ENCODE measurements around the gene CLEC18B.
"Not testable (repeated sequence)": the region's sequence is repeated elsewhere in the genome, so short reads cannot be mapped to it uniquely, and the experiment has no call there.

The CLEC18B gene

GRCh38 chr16:74404148-74404933 is 16.9 kb downstream of the CLEC18B start:
- DNase-seq, result not testable (repeated sequence)

- not testable (repeated sequence) for DNase-seq
These were observed 21.0 kb downstream of the CLEC18B start for GRCh38 chr16:74400238-74400637.

GRCh38 chr16:74398212-74398895 is 22.9 kb downstream of the CLEC18B start:
- DNase-seq, result not testable (repeated sequence)

GRCh38 chr16:74396521-74397017 is 24.7 kb downstream of the CLEC18B start:
- peak in 1 of 2 donors; percentile 10 for DNase-seq

GRCh38 chr16:74394604-74395003 is 26.7 kb downstream of the CLEC18B start:
- not testable (repeated sequence) for DNase-seq

GRCh38 chr16:74394131-74394530 is 27.1 kb downstream of the CLEC18B start:
- DNase-seq, result not testable (repeated sequence)

- not testable (repeated sequence) for DNase-seq
These were observed 29.7 kb downstream of the CLEC18B start for GRCh38 chr16:74391454-74392050.

- not testable (repeated sequence) for DNase-seq
These were observed 38.8 kb downstream of the CLEC18B start for GRCh38 chr16:74382339-74383034.

GRCh38 chr16:74373847-74374184 is 47.5 kb downstream of the CLEC18B start:
- DNase-seq, result not testable (repeated sequence)

- DNase-seq, result no peak
These were observed 48.1 kb downstream of the CLEC18B start for GRCh38 chr16:74372953-74373846.

GRCh38 chr16:74372369-74372768 is 48.9 kb downstream of the CLEC18B start:
- no peak for DNase-seq

- DNase-seq, result not testable (repeated sequence)
These were observed 50.7 kb downstream of the CLEC18B start for GRCh38 chr16:74370338-74371135.

GRCh38 chr16:74368002-74368911 is 53.0 kb downstream of the CLEC18B start:
- DNase-seq, result peak; percentile 81 to 95

- DNase-seq, result peak in 1 of 2 donors; percentile 51
These were observed 53.7 kb downstream of the CLEC18B start for GRCh38 chr16:74367469-74368001.

- DNase-seq, result not testable (repeated sequence)
These were observed 59.4 kb downstream of the CLEC18B start for GRCh38 chr16:74361646-74362610.

Data from hippocampal formation (tissue), 2 donors.